Loucy (cell line): ENCODE data around the gene ACVR2B.
"Not testable (repeated sequence)": the region's sequence is repeated elsewhere in the genome, so short reads cannot be mapped to it uniquely, and the experiment has no call there.

ENCODE experiments used
- EZH2phosphoT487 ChIP-seq: fragments of 200-600 bp; IDR thresholded peaks from 2 replicates; pipeline ENCODE4 v1.6.1; 2018; ENCODE audit warnings: antibody characterized with exemption, mild to moderate bottlenecking, moderate library complexity, borderline replicate concordance
- TF ChIP-seq, protein P1 (sequence below): fragments of 200-600 bp; sonication (generic); conservative IDR thresholded peaks from 2 replicates; pipeline ENCODE4 v1.5.1; 2014; ENCODE audit warnings: mild to moderate bottlenecking, antibody characterized with exemption, low read length

- TF ChIP-seq, protein P1, sequence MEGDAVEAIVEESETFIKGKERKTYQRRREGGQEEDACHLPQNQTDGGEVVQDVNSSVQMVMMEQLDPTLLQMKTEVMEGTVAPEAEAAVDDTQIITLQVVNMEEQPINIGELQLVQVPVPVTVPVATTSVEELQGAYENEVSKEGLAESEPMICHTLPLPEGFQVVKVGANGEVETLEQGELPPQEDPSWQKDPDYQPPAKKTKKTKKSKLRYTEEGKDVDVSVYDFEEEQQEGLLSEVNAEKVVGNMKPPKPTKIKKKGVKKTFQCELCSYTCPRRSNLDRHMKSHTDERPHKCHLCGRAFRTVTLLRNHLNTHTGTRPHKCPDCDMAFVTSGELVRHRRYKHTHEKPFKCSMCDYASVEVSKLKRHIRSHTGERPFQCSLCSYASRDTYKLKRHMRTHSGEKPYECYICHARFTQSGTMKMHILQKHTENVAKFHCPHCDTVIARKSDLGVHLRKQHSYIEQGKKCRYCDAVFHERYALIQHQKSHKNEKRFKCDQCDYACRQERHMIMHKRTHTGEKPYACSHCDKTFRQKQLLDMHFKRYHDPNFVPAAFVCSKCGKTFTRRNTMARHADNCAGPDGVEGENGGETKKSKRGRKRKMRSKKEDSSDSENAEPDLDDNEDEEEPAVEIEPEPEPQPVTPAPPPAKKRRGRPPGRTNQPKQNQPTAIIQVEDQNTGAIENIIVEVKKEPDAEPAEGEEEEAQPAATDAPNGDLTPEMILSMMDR: not testable (repeated sequence)
- not testable (repeated sequence) for TF ChIP-seq EZH2phosphoT487
These were observed 15.1 kb upstream of the ACVR2B start for GRCh38 chr3:38438436-38439069.
